Stimulated activated CD8-positive, alpha-beta memory T cell treated with anti-CD3 and anti-CD28 coated beads, Interleukin-15, amount 100 ng/mL, for 4 hours (primary cell): ENCODE measurements around the gene TUBGCP3.

Experiments used
- DNase-seq, 2 donors: peaks; one replicate each; pipeline ENCODE4 v3.0.0-alpha.2; 2020; ENCODE audit warnings: low read depth in 2 of 2

The TUBGCP3 gene

DNA sequence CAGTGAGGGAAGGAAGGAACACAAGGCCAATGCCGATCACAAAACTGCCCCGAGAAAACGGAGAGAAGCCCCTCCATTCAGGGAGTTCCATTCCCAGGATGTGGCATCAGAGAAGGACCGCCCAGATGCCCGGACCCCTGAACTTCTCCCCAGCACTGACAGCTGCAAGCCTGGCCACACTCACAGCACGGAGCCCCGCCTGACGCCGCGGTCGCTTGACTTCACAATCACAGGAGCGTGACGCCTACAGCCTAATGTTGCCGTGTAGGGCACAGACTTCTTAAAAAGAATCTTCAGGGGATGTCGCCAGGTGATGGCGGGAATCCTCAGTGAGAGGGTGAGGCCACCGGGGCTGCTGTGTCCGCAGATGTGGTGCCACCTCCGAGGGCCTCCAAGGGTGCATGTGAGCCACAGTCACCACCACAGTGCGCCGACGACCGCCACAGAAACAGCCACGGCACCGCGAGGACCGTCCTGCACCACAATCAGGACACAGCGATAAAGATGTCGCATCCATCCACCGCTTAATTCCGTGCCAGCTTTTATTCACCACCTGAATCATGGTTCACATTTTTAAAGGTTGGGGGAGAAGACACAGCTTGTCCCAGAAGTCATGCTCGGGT is 134.6 kb downstream of the TUBGCP3 start:
- DNase-seq: no peak

GRCh38 chr13:112452380-112453206 is 135.4 kb downstream of the TUBGCP3 start:
- DNase-seq: no peak

DNA sequence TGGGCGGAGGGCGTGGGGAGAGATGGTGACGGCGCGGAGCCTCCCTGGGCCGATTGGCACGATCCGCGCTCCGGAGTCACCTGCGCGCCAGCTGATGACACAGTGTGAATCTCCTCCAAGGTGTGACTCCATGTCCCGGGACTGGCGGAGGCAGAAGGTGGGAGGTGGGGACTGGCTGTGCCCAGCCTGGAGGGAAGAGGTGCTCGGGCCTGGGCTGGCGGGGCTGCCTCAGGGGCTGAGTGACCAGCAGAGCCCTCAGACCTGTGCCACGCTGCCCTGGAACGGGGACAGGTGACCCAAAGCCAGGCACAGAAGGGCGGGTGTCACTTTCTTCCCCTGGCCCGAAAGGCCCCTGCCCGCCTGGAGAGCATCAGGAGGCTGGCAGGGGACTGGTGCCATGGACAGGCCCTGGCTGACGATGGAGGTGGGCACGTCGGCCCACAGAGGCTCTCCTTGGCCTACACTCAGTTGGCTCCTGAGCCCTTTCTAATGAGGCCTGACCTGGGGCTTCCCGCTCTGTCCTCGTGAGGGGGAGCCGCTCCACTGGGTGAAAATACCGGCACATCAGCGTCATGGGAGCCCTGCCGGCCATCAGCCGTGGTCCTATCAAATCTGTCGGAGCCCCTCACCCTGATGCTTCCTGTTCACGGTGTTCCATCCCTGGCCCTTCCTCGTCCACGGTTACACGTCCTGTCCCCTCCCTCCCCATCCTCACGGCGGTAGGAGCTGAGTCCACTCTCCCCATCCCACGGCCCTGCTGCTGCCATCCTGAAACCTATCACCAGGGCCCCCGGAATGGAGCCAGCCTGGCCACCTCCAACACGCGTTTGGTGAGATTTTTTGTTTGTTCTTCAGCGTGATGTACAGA is 136.2 kb downstream of the TUBGCP3 start:
- DNase-seq: no peak

DNA sequence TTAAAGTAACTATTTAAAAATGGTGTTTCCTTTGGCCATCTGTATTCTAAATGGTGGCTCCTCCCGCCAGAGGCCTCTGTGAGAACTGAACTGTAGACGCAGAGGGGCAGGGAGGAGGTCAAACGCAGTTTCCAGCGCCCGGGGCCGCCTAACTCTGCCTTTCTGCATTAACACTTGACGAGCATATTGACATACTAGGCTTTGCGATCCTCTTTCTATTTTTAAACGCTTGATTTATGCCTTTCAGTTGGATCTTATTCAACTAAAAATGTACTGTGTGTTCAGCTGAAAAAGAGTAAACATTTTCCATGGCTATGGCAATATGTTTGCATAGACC is 137.1 kb downstream of the TUBGCP3 start:
- no peak for DNase-seq

- no peak for DNase-seq
These were observed 137.6 kb downstream of the TUBGCP3 start for GRCh38 chr13:112450118-112450903.

GRCh38 chr13:112449545-112449930 is 138.4 kb downstream of the TUBGCP3 start:
- no peak for DNase-seq

- DNase-seq: no peak
These were observed 139.1 kb downstream of the TUBGCP3 start for GRCh38 chr13:112448621-112449544.

- DNase-seq: no peak
These were observed 140.0 kb downstream of the TUBGCP3 start for GRCh38 chr13:112447761-112448603.

GRCh38 chr13:112447306-112447705 is 140.6 kb downstream of the TUBGCP3 start:
- no peak for DNase-seq

DNA sequence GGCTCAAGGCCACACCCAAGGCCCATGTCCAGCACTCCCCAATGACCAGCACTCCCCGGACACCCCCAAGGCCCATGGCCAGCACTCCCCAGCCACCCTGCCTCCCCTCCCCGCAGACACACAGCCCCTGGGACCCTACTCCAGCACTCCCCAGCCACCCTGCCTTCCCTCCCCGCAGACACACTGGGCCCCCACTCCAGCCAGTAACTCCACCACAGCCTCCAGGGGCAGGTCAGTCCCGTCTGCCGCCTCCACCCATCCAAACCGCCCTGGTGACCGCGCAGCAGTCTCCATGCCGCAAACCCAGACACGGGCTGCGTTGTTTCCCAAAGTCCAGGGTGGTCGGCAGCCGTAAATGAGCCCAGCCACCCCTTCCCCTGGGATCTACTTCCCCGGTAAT is 141.1 kb downstream of the TUBGCP3 start:
- no peak for DNase-seq

DNA sequence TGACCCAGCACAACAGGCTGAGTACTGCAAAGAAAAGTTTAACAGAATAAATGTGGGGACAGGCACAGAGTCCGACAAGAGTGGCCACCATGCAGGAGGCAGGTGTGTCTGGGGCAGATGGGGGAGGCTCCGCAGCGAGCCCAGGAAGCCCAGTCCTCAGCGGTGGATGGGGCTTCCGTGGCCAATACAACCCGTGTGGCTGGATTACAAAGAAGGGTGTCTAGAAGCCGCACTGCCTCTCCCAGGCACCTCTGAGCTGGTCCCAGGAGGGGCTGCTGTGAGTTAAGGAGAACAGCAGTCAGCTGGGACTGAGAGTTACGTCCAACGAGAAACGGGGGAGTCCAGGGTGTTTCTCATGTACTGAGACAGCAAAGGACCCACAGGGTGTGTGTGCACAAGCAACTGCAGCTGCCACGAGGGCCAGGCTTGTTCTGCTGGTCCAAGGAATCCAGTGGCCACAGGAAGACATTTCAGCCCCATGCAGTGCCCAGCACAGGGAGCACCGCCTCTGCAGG is 141.5 kb downstream of the TUBGCP3 start:
- DNase-seq: no peak

DNA sequence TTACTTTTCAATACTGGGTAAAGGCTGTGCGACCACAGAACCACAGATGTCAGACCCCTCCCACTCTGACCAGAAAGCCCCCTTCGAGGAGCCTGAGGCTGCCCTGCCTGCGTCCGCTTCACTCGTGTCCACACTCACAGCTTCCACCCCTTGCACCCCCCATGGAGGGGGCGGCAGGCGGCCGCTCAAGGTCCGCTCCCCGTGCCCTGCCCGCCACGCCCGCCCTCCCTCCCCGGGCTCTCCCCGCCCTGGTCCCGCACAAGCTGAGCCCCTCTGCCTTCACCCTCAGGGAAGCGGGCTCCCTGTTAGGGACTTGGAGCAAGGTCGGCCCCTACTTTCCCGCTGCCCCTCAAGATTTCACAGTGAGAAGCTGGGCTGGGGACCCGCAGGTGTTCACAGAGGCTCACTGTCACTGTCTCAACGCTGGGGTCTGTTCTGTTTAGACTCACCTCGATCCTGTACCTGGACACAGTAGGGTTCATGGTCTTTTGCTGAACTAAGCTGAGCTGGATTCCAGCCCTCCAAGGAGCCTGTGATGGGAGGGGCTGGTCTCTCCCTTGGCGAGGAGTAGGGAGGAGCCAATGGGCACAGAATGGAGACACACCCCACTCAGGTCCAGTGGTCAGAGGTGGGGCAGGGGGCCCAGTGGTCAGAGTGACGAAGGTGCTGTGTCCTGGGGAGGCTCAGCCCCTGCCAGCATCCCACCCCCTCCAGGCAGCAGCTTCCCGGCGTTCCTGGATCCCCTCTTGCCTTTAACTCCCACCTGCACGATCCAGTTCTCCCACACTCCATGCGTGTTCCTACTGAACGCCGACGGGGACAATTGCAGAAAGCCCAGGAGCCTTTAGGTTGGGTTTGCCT is 142.3 kb downstream of the TUBGCP3 start:
- DNase-seq: no peak

- no peak for DNase-seq
These were observed 143.2 kb downstream of the TUBGCP3 start for GRCh38 chr13:112444416-112445399.

GRCh38 chr13:112443995-112444311 is 144.0 kb downstream of the TUBGCP3 start:
- DNase-seq: no peak

- no peak for DNase-seq
These were observed 144.6 kb downstream of the TUBGCP3 start for GRCh38 chr13:112443191-112443994.

GRCh38 chr13:112442483-112443090 is 145.4 kb downstream of the TUBGCP3 start:
- no peak for DNase-seq
